Renal pelvis (tissue), 4 donors: ENCODE results near the gene FGD5. TPM values are rescaled to one million over a fixed set of nuclear protein-coding genes. Genes with fewer than 3 reads are reported as not detected.

Source experiments
- DNase-seq: peaks from one replicate; pipeline ENCODE4 v3.0.0-alpha.2; 2013
- polyA plus RNA-seq, 3 donors: library from polyadenylated mRNA; unstranded; fragments of 120-200 nt; gene quantifications; one replicate each; pipeline ENCODE4 v1.2.1, GENCODE V29; 2013; ENCODE audit not compliant: insufficient read length in 3 of 3

FGD5 gene
- polyA plus RNA-seq, 3 donors, result 20.2 to 25.5 (median 23.9) TPM

DNA sequence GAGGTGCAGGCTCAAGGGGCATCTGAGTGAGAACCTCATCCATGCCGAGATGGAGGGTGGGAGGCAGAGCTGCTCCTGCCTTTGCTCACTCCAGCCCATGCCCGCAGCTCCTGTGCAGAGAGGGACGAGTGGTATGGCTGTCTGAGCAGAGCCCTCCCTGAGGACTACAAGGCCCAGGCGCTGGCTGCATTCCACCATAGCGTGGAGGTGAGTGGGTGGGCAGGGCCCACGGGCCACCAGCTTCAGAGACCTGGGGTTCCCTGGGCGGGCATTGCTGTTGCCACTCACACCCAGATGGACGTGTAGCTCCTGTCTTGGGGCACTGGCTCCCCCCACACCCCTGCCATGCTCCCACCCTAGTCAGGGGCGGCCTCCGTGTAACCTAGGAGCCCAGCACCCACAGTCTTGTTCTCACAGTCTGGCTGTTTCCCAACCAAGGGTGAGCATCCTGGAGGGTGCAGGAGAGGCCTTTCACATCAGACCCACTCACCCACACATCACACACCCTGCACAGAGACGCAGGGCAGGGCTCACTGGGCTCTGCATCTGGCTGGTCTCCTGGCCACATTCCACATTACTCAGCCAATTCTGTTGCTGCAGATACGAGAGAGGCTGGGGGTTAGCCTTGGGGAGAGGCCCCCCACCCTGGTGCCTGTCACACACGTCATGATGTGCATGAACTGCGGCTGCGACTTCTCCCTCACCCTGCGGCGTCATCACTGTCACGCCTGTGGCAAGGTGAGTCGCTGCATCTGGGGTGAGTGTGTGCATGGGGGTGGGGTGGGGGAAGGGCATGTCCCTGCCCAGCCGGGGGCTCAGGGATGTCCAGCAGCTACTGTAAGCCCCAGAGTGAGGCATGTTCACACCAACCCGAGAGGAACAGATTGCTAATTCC, 103.3 kb downstream of the FGD5 start:
- DNase-seq, result no peak

DNA sequence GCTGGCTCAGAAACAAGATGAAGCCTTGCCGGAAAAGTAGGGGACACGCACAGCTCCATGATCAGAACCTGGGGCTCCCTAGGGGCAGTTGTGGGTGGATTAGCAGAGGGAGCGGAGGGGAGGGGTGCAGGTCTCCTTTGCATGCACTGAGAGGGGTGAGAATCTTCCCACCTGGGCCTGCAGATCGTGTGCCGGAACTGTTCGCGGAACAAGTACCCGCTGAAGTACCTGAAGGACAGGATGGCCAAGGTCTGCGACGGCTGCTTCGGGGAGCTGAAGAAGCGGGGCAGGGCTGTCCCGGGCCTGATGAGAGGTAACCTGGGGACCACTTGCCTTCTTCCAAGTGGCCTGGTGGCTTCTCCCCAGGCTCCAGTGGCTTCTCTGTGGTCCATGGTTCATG, 104.1 kb downstream of the FGD5 start:
- DNase-seq, result no peak

DNA sequence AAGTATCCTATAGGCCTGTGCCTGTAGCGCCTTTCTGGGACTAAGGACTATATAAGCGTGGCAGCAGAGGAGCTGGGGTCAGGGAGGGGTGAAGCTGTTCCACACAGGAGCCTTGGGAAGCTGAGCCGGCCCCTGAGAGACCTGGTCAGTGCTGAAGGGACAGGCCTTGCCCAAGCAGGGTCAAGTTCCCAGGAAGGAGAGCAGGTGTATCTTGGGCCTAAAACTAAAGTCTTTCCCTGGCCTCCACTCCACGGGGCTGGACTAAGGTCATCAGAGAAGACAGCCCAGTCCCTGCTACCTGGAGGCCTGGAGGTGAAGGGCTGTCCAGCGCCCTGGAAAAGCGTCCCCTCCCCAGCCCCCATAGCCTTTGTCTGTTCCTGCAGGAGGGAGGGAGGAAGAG, 104.7 kb downstream of the FGD5 start:
- no peak for DNase-seq

DNA sequence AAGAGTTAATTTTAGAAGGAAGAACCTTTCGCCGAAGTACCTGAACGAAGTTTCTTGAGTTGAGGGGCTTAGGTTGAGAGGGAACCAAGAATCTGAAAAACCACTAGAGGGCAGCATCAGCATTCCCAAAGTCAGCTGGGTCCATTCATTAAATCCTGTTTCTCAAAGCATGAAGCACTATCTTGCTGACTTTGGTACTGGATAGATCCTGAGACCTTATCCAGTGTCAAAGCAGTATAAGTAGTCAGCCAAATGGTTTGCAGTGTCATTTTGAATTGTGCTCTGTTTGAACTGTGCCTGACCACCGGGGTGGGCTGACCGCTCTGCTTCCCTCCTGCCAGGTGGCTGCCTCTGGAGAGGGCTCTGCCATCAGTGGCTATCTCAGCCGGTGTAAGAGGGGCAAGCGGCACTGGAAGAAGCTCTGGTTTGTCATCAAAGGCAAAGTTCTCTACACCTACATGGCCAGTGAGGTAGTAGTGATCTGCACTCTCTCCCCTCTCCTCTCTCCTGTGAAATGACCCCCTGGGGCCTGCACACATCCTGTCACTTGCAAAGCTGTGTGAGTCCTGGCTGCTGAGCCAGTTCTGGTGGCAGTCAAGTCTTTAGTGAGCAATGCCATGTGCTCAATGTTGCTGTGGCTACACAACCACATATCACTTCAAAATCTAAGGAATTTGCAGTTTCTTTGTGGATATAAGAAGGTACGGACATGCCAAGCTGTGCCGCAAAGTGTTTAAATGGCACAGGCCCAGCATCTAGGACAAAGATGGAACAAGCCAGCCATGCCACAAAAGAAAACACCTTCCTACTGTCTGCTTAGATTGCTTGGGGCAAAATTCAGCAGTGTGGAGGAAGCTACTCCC, 107.2 kb downstream of the FGD5 start:
- DNase-seq, result peak; percentile 82

DNA sequence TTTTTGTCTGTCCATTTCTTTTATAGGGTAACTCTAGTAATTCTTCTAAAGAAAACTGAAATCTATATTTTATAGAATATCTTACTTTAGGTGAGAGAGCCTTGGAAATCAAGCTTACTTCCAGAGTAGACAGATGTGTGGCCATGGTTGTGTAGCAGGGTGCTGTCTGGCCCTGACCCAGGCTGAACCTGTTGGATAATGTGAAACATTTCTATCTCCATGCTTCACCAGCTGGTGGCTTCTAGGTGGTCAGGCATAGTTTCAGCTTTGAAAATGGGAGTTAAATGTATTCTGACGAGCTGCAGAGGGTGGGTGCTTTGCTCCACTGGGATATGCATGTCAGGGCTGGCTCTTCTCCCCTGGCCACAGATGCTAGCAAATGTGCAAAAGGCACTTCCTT, 107.8 kb downstream of the FGD5 start:
- no peak for DNase-seq

DNA sequence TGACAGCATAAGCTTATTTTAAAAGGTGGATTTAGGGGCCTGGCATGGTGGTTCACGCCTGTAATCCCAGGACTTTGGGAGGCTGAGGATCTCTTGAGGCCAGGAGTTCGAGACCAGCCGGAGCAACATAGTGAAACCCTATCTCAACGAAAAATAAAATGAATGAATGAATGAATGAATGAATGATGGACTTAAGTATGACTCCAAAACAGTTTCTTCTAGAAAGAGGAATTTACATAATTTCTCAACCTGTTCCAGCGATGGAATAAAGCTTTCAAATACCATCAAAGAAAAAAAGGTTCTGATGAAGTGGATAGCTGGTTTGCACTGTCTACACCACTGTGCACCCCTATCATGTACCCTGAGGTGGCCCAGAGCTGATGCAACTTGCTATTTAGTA, 108.5 kb downstream of the FGD5 start:
- no peak for DNase-seq

DNA sequence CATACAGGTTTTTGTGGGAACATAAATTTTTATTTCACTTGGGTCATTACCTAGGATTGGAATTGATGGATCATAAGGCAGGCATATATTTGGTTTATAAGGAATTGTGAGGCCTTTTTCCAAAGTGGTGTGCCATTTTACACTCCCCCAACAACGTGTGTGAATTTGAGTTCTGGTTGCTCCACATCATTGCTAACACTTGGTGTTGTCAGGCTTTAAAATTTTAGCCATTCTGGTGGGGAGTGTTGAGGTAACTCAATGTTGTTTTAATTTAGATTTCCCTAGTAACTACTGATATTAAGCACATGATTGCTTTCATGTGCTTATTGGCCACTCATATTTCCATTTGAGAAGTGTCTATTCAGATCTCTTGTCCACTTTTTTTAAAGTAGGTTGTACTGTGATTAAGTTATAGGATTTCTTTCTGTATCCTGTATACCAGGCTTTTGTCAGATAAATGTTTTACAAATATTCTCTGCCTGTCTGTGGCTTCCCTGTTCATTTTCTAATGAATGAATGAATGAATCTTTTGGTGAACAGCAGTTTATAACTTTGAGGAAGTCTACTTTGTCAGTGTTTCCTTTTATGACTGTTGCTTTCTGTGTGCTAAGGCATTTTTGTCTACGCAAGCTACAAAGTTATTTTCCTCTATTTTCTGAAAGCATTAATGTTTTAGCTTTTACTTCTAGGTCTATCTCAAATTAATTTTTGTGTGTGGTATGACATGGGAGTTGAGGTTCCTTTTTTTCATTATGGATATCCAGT, 110.7 kb downstream of the FGD5 start:
- no peak for DNase-seq

DNA sequence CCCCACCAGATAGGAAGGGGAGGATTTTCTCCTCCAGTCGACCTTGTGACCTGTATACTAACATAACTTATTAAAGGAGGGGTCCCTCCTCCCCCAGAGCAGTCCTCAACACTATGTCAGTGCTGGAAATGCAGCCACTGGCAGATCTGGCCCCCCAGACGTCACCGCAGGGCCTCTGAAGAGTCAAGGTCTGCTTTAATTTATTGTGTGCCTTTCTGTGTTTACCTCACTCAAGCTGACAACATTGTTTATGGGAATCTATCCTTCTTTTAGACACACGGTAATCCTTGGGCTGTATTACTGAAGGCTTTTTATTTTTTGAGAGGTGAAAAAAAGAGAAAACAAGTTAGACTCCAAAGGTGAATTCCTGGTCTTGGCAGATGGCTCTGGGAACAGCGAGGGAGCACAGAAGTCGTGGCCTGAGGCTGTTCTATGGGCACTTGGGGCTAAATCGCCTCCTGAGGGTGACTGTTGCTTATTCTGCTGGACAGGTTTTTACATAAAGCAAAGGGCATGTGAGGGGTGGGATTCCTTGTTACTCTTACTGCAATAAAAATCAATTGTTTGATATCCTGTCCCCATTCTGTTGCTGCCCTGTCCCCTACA, 115.2 kb downstream of the FGD5 start:
- DNase-seq, result no peak

DNA sequence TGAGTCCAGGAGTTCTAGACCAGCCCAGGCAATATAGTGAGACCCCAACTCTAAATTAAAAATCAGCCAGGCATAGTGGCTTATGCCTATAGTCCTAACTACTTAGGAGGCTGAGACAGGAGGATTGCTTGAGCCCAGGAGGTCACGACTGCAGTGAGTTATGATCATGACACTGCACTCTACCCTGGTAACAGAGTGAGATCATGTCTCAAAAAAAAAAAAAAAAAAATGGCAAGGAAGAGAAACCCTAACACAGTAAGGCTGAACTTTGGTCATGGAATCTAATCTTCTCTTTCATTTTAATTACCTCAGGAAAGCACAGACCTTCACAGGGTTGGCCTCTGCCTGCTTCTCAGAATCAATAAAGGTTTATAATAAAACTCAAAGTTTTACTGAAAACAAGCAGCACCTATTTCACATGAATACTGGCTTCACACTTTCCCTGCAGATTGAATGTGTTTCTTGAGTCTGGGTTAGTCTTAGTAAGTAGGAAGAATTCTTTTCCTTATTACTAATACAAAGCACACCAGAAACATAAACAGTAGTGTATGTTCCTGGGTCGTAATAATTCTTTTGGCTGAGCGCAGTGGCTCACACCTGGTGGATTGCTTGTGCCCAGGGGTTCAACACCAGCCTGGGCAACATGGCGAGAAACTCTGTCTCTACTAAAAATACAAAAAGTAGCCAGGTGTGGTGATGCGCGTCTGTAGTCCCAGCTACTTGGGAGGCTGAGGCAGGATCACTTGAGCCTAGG, 117.0 kb downstream of the FGD5 start:
- DNase-seq, result no peak

DNA sequence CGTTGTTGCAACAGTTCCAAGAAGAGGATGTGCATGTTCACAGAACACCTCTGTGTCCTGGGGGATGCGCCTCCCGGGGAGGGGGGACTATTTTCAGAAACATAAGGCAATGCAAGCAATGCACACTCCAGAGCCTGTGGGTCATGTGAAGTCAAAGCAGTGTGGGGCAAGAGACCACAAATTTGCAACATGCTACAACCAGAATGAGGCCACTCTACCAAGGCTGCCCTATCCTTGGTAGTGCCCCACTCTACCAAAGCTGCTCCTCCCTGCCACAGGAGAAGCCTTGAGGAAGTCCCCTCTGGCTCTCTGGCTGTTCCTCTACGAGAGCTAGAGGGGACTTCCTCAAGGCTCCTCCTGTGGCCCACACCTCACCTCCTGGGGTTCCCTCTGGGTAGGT, 120.2 kb downstream of the FGD5 start:
- no peak for DNase-seq

DNA sequence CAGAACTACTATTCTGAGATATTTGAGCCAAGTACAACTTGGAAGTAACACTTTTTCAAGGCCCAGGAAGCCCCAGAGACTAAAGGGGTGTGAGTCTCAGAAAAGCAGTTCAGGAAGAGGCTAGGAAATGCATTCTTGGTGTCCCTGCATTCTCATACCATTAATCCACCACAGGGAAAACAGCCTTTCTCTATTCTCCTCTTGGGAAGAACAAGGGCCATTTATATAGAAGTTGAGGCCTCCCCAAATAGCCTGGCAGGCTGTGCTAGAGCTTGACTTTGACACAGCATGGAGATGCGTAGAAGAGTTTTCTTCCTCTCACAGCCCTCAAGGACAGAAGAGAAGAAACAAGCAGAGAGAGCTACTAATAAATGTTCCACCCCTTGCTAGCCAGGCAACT, 123.1 kb downstream of the FGD5 start:
- no peak for DNase-seq

DNA sequence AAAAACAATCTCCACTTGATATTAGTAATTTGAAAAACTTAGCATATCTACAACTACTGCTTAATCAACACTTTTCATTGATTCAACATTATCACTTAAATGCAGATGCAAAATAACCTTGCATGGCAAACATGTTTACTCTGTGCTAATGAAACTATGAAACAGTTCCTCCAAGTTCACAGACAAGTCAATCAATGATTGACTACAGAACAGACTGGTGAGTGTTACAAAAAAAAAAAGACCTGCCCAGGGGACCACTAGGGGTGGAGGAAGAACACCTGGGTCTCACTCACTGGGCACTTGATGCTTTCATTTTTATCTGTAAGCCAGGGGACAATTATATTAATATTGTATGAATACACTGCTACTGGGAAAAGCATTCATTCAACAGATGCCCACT, 124.3 kb downstream of the FGD5 start:
- DNase-seq, result no peak

DNA sequence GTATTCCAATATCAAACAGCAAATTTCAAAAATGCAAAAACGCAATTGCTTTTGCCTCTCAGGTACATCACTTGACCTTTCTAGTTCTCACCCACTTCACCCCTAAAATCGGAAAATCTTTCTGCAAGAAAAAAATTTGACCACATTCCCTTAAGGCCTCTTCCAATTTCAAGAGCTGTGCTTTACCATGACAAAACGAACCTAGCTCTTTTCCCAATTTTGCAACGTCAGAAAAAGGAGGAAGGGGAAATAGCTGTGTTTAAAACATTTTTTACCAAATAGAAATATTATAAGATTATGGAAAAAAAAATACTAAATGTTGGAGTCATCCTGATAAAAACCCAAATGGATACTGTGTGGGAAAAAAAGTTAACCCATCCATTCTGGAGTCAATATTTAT, 127.5 kb downstream of the FGD5 start:
- DNase-seq, result no peak

DNA sequence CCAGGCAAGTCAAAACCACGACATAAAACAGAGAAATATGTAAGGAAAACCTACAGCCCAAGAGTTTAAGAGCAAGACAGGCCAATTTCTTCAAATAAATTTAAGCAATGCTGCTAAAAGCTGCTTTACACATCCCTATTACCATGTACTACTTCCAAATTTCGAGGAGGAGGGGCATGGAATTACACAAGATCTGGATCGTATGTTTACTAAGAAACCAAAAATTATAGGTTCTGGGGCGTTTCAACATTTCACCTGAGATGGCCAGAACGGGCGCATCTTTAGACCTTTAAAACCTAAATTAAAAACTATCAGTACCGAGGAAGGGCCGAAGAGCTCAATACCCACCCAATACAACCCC, 128.0 kb downstream of the FGD5 start:
- DNase-seq, result no peak

DNA sequence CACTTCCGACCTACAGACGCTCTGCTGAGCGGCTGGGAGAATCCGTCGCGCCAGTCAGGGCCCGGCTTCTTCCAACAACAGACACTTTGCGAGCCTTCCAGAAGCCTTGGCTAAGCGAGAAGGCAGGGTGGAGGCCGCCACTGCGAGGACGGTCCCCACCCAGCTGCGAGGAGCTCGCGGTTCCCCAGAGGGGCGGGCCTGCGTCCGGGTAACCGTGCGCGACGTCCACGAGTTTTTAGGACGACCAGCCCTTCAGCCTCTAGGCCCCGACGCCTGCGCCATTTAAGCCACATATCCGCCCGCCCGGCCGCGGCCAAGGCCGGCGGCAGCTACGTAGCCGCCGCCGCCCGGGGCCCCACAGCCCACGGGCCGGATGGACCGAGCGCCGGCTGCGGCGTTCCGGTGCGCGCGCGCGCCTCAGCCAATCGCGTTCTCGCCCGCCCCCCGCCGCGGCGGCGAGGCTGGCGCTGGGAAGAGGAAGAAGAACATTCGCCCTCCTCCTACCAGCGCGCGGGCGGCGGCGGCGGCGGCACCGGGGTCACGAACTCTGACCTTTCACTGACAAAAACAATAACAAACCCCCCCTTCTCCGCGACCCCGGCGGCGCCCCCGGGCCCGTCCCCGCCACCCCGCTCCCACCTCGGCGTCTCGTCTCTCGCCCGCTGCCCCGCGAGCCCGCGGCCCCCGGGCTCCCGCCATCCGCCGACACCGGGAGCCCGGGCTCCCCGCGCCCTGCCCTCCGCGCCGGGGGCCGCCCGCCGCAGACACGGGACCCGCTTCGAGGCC, 128.5 kb downstream of the FGD5 start, which contains the start of gene NR2C2:
Gene NR2C2, plus strand, starts transcription at position 484 of the 786 bp plus-strand sequence. CDS start 56,332 bp downstream, outside the sequence.
- peak; percentile 81 for DNase-seq

DNA sequence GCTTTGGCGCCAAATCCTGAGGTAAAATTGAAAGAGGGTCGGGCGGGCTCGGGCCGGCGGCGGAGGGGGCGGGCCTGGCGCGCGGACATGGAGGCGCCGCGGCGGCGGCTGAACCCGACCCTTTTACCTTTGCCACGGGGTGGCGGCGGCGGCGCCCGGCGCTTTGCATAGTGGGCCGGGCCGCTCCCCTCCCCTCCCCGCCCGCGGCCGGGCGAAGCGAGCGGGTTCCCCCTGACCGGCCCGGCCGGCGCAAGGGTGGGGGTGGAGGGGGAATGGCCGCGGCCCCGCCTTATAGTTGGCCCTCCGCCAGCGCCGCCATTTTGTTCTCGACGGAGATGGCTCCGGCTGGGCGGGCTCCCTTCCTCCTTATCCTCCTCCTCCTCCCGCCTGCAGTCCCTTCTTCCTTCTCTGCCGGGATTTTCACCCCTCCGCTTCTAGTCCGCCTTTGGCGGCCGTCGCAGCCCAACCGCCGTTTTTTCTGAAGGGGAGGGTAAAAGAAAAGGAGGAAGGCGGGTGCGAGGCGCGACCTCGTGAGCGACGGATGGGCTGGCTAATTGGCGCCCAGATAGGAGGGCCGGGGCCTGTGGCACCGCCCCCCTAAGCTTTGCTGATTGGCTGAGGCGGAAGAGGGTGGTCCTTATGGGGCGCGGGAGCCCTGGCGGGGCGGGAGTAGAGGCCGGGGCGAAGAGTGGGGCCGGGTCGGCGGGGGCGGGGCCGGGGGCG, 129.3 kb downstream of the FGD5 start:
- DNase-seq, result peak; percentile 97

DNA sequence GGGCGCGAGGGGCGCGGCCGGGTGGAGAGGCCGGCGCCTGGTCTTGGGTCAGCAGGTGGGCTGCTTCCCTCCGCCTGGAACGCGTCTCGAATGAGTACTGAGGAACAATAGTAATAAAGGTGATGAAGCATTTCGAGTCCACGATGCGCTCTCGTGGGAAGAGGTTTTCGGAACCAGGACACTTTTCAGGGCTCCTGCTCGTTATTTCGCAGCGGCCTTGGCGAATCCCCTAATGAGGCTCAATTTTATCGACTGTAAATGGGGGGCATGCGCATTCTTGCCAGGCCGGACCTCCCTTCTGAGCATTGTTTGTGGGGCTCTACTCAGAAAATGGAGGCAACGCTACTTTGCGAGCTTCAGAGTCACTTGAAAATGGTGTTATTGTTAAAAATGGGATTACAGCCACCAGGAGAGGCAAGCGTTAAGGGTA, 129.9 kb downstream of the FGD5 start:
- no peak for DNase-seq

DNA sequence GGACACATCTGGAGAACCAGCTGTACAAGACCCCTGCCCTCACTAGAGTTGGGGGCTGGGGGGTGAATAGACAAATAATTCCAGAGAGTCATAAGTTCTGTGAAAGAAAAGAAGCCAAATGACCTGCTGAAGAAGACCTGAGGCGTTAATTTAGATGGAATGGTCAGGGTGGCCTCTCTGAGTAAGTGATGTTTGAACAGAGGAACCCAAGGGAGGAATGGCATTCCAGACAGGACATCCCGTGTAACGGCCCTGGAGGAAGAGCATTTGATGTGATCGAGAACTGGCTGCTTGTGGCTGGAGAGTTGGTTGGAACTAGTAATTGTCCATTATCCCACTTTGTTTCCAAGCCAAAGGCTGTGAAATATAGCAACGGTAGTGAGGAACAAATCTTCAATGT, 130.4 kb downstream of the FGD5 start:
- no peak for DNase-seq

DNA sequence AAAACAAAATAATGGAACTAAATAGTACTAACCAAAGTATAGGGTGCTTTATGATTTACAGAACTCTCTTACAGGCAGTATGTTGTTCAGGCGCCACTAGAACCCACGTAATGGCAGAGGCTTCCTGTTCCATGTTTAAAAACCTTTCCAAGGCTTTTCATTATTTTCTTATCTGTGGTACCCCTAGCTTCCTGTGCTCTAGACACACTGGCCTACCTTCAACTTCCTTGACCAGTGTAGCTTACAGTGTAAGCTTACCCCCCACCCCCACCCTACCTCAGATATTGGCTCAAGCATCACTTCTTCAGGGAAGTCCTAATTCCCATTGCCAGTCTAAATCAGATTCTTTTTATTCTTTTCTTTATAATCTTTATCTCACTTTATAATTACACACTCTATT, 131.5 kb downstream of the FGD5 start:
- DNase-seq, result no peak
